HEK293T (cell line): ENCODE results near the gene IFT25.

Source experiments
- FOXK2 ChIP-seq: fragments of 450-650 bp; IDR thresholded peaks from 2 replicates; pipeline ENCODE4 v1.6.1; 2016; ENCODE audit warnings: mild to moderate bottlenecking
- FOXM1 ChIP-seq: fragments of 450-650 bp; IDR thresholded peaks from 2 replicates; pipeline ENCODE4 v1.6.1; 2017; ENCODE audit warnings: mild to moderate bottlenecking, borderline replicate concordance
- PKNOX1 ChIP-seq: fragments of 450-650 bp; IDR thresholded peaks from 2 replicates; pipeline ENCODE4 v1.6.1; 2016
- SP1 ChIP-seq: fragments of 450-650 bp; IDR thresholded peaks from 2 replicates; pipeline ENCODE4 v1.6.1; 2017

- TF ChIP-seq FOXK2 (no peak), FOXM1 (no peak), PKNOX1 (no peak), SP1 (no peak)
These were observed 2.4 kb downstream of the IFT25 start for GRCh38 chr1:53943090-53943489.
